H1 (cell line): ENCODE results near the gene SPARC. TPM values are rescaled to one million over a fixed set of nuclear protein-coding genes. Genes with fewer than 3 reads are reported as not detected.

Experiments used
- ATF3 ChIP-seq: IDR thresholded peaks from 2 replicates; pipeline ENCODE4 v1.6.1; 2011; ENCODE audit warnings: low read depth, mild to moderate bottlenecking, low read length; ENCODE audit not compliant: insufficient read depth
- GABPA ChIP-seq: IDR thresholded peaks from 2 replicates; pipeline ENCODE4 v1.6.1; 2011; ENCODE audit warnings: mild to moderate bottlenecking, low read length, moderate library complexity, borderline replicate concordance; ENCODE audit not compliant: insufficient read depth
- POU5F1 ChIP-seq: IDR thresholded peaks from 2 replicates; pipeline ENCODE4 v1.6.1; 2011; ENCODE audit warnings: low read depth, mild to moderate bottlenecking, low read length, moderate library complexity
- RFX5 ChIP-seq: IDR thresholded peaks from 2 replicates; pipeline ENCODE4 v1.6.1; 2011; ENCODE audit warnings: low read depth, low read length, improper control_type of control experiment, borderline replicate concordance
- SRF ChIP-seq: IDR thresholded peaks from 2 replicates; pipeline ENCODE4 v1.6.1; 2011; ENCODE audit warnings: mild to moderate bottlenecking, low read depth, low read length, moderate library complexity
- YY1 ChIP-seq: IDR thresholded peaks from 2 replicates; pipeline ENCODE4 v1.6.1; 2011; ENCODE audit warnings: low read depth, mild to moderate bottlenecking, low read length
- polyA plus RNA-seq, 7 experiments: library from polyadenylated mRNA; depleted of rRNA in 3 of 7; stranded (reverse) in 5 of 7; unstranded in 2 of 7; fragments of >200 nt in 5 of 7; fragments of 200-250 nt in 2 of 7; gene quantifications; 1 replicate in 5 of 7; 2 replicates in 1 of 7; 4 replicates in 1 of 7; pipeline versions ENCODE4 v1.2.1 to v1.2.3, GENCODE V29; 2011 to 2013; ENCODE audit warnings: missing spikeins in 2 of 7, mixed read lengths in 2 of 7
- total RNA-seq: library from RNA; stranded (reverse); fragmentation: NEBNext Ultra II Directional; extraction: Animal tissue kit (Norgen Biotek cat#: 25700); gene quantifications from 2 replicates; pipeline ENCODE4 v1.2.1, GENCODE V29; 2021
- TF ChIP-seq, protein P1 (sequence below): fragments of 300-600 bp; sonication (generic); IDR thresholded peaks from 2 replicates; pipeline ENCODE4 v1.7.1; 2012; ENCODE audit warnings: low read length, moderate library complexity, mild to moderate bottlenecking, inconsistent platforms; ENCODE audit not compliant: insufficient replicate concordance

SPARC gene
- total and polyA plus RNA-seq, 2 of the 8 experiments (the other 6 are each of a cell fraction or from before 2014, with no cell fraction given), result 375 to 438 TPM

- TF ChIP-seq GABPA, result no peak
- no peak for TF ChIP-seq RFX5
- TF ChIP-seq POU5F1, result no peak
- TF ChIP-seq SRF, result no peak
- no peak for TF ChIP-seq YY1
- no peak for TF ChIP-seq ATF3
- TF ChIP-seq, protein P1, sequence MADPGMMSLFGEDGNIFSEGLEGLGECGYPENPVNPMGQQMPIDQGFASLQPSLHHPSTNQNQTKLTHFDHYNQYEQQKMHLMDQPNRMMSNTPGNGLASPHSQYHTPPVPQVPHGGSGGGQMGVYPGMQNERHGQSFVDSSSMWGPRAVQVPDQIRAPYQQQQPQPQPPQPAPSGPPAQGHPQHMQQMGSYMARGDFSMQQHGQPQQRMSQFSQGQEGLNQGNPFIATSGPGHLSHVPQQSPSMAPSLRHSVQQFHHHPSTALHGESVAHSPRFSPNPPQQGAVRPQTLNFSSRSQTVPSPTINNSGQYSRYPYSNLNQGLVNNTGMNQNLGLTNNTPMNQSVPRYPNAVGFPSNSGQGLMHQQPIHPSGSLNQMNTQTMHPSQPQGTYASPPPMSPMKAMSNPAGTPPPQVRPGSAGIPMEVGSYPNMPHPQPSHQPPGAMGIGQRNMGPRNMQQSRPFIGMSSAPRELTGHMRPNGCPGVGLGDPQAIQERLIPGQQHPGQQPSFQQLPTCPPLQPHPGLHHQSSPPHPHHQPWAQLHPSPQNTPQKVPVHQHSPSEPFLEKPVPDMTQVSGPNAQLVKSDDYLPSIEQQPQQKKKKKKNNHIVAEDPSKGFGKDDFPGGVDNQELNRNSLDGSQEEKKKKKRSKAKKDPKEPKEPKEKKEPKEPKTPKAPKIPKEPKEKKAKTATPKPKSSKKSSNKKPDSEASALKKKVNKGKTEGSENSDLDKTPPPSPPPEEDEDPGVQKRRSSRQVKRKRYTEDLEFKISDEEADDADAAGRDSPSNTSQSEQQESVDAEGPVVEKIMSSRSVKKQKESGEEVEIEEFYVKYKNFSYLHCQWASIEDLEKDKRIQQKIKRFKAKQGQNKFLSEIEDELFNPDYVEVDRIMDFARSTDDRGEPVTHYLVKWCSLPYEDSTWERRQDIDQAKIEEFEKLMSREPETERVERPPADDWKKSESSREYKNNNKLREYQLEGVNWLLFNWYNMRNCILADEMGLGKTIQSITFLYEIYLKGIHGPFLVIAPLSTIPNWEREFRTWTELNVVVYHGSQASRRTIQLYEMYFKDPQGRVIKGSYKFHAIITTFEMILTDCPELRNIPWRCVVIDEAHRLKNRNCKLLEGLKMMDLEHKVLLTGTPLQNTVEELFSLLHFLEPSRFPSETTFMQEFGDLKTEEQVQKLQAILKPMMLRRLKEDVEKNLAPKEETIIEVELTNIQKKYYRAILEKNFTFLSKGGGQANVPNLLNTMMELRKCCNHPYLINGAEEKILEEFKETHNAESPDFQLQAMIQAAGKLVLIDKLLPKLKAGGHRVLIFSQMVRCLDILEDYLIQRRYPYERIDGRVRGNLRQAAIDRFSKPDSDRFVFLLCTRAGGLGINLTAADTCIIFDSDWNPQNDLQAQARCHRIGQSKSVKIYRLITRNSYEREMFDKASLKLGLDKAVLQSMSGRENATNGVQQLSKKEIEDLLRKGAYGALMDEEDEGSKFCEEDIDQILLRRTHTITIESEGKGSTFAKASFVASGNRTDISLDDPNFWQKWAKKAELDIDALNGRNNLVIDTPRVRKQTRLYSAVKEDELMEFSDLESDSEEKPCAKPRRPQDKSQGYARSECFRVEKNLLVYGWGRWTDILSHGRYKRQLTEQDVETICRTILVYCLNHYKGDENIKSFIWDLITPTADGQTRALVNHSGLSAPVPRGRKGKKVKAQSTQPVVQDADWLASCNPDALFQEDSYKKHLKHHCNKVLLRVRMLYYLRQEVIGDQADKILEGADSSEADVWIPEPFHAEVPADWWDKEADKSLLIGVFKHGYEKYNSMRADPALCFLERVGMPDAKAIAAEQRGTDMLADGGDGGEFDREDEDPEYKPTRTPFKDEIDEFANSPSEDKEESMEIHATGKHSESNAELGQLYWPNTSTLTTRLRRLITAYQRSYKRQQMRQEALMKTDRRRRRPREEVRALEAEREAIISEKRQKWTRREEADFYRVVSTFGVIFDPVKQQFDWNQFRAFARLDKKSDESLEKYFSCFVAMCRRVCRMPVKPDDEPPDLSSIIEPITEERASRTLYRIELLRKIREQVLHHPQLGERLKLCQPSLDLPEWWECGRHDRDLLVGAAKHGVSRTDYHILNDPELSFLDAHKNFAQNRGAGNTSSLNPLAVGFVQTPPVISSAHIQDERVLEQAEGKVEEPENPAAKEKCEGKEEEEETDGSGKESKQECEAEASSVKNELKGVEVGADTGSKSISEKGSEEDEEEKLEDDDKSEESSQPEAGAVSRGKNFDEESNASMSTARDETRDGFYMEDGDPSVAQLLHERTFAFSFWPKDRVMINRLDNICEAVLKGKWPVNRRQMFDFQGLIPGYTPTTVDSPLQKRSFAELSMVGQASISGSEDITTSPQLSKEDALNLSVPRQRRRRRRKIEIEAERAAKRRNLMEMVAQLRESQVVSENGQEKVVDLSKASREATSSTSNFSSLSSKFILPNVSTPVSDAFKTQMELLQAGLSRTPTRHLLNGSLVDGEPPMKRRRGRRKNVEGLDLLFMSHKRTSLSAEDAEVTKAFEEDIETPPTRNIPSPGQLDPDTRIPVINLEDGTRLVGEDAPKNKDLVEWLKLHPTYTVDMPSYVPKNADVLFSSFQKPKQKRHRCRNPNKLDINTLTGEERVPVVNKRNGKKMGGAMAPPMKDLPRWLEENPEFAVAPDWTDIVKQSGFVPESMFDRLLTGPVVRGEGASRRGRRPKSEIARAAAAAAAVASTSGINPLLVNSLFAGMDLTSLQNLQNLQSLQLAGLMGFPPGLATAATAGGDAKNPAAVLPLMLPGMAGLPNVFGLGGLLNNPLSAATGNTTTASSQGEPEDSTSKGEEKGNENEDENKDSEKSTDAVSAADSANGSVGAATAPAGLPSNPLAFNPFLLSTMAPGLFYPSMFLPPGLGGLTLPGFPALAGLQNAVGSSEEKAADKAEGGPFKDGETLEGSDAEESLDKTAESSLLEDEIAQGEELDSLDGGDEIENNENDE, result no peak
These were observed 1.7 kb upstream of the SPARC start (continued) for GRCh38 chr5:151688436-151688835.
